ENCODE measurements around the gene FLRT1. TPM values are rescaled to one million over a fixed set of nuclear protein-coding genes. Genes with fewer than 3 reads are reported as not detected.
A peak's percentile ranks its signal among the peaks of the same experiment; 100 is the strongest.
"Not testable (repeated sequence)": the region's sequence is repeated elsewhere in the genome, so short reads cannot be mapped to it uniquely, and the experiment has no call there.

The FLRT1 gene
- total RNA-seq, 1 donor from 2014 or later, result 0.11 TPM

GRCh38 chr11:64045700-64046099 is 10.0 kb downstream of the FLRT1 start:
- TF ChIP-seq EZH2phosphoT487 (IDR thresholded peaks at IDR 0.05), result no peak
- TF ChIP-seq CTCF (IDR thresholded peaks at IDR 0.05), result no peak
- TF ChIP-seq EZH2 (IDR thresholded peaks at IDR 0.05), result no peak
- Histone ChIP-seq H3K4me3 (no peak overlapping the region), H3K36me3 (no peaks in the 10 kb centered on the region), H3K9ac (no peak overlapping the region), H3K27ac (no peak overlapping the region), H3K4me1 (peaks cover 28% of the 10 kb centered on the region), H3K27me3 (peaks cover 14% of the 10 kb centered on the region), H3K79me2 (ENCODE audit: low read depth) (no peaks in the 10 kb centered on the region), H3K9me3 (ENCODE audit: low read depth) (no peaks in the 10 kb centered on the region), H3F3A (ENCODE audit: low read depth) (peaks cover 9% of the 10 kb centered on the region), H4K20me1 (ENCODE audit: low read depth) (peaks cover 22% of the 10 kb centered on the region), H2AFZ (replicated peaks) (no peak overlapping the region), H3K4me2 (no peak overlapping the region)
- Mint-ChIP-seq H3K36me3 (no peaks in the 10 kb centered on the region), H3K27me3 (ENCODE audit: insufficient read depth, low read depth) (peaks cover 9% of the 10 kb centered on the region), H3K4me1 (peaks cover 43% of the 10 kb centered on the region), H3K27ac (no peak overlapping the region), H3K9me3 (no peaks in the 10 kb centered on the region), H3K4me3 (no peak overlapping the region)
- DNase-seq (ENCODE audit: low spot score), result no peak

DNA sequence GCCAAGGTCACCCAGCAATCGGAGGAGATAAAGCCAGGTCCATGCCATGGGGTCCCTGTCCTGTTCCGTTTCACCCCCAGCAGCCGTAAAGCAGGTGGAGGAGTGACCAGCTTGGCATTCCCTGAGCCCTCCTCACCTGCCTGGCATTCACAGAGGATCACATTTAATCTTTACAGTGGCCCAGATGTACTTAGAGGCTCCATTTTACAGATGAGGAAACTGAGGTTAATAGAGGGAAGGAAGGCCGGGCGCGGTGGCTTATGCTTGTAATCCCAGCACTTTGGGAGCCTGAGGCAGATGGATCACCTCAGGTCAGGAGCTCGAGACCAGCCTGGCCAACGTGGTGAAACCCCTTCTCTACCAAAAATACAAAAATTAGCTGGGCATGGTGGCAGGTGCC is 11.6 kb downstream of the FLRT1 start:
- H2AFZ ChIP-seq (replicated peaks); H3F3A ChIP-seq (ENCODE audit: low read depth); H3K27me3 Mint-ChIP-seq (ENCODE audit: insufficient read depth, low read depth); H3K36me3 ChIP-seq; DNase-seq (ENCODE audit: low spot score); H3K4me2 ChIP-seq; H3K27ac ChIP-seq; H3K79me2 ChIP-seq (ENCODE audit: low read depth); H3K9me3 ChIP-seq (ENCODE audit: low read depth); H3K4me3 ChIP-seq; H3K9ac ChIP-seq; H3K27ac Mint-ChIP-seq; H3K9me3 Mint-ChIP-seq; H3K36me3 Mint-ChIP-seq: not testable (repeated sequence)
- Mint-ChIP-seq H3K4me3 (peak overlapping the region; percentile 64), H3K4me1 (peaks cover 35% of the 10 kb centered on the region)
- Histone ChIP-seq H4K20me1 (ENCODE audit: low read depth) (peaks cover 17% of the 10 kb centered on the region), H3K4me1 (peaks cover 12% of the 10 kb centered on the region), H3K27me3 (peaks cover 14% of the 10 kb centered on the region)

GRCh38 chr11:64048042-64048854 is 12.5 kb downstream of the FLRT1 start:
- H3K27me3 Mint-ChIP-seq (ENCODE audit: insufficient read depth, low read depth), result peaks cover 9% of the 10 kb centered on the region
- H3K36me3 ChIP-seq, result no peaks in the 10 kb centered on the region
- H3K79me2 ChIP-seq (ENCODE audit: low read depth), result no peaks in the 10 kb centered on the region
- no peaks in the 10 kb centered on the region for H3K9me3 ChIP-seq (ENCODE audit: low read depth)
- peak; percentile 72 for DNase-seq (ENCODE audit: low spot score)
- peaks cover 35% of the 10 kb centered on the region for H3K4me1 Mint-ChIP-seq
- no peak overlapping the region for H3K4me3 ChIP-seq
- H4K20me1 ChIP-seq (ENCODE audit: low read depth), result peaks cover 16% of the 10 kb centered on the region
- H3K36me3 Mint-ChIP-seq, result no peaks in the 10 kb centered on the region
- H3K27ac Mint-ChIP-seq, result no peak overlapping the region
- H3K9me3 Mint-ChIP-seq, result no peaks in the 10 kb centered on the region
- H2AFZ ChIP-seq (replicated peaks), result no peak overlapping the region
- peaks cover 15% of the 10 kb centered on the region for H3K4me1 ChIP-seq
- peaks cover 11% of the 10 kb centered on the region for H3K27me3 ChIP-seq
- H3K4me2 ChIP-seq, result peak overlapping the region; percentile 55
- H3K27ac ChIP-seq, result peak overlapping the region; percentile 53
- TF ChIP-seq EZH2phosphoT487 (IDR thresholded peaks at IDR 0.05) (no peak), CTCF (IDR thresholded peaks at IDR 0.05) (no peak)
- peak overlapping the region; percentile 3 for H3K9ac ChIP-seq
- no peak overlapping the region for H3K4me3 Mint-ChIP-seq
- peaks cover 12% of the 10 kb centered on the region for H3F3A ChIP-seq (ENCODE audit: low read depth)

- H3K4me1 Mint-ChIP-seq, result peaks cover 43% of the 10 kb centered on the region
- Histone ChIP-seq H3K27ac (no peak overlapping the region), H2AFZ (replicated peaks) (no peak overlapping the region), H3K4me1 (peaks cover 25% of the 10 kb centered on the region), H3K4me2 (no peak overlapping the region), H3K9me3 (ENCODE audit: low read depth) (no peaks in the 10 kb centered on the region), H3F3A (ENCODE audit: low read depth) (peaks cover 14% of the 10 kb centered on the region), H3K79me2 (ENCODE audit: low read depth) (no peaks in the 10 kb centered on the region), H3K27me3 (peaks cover 13% of the 10 kb centered on the region), H3K4me3 (no peak overlapping the region), H3K36me3 (no peaks in the 10 kb centered on the region), H4K20me1 (ENCODE audit: low read depth) (peaks cover 20% of the 10 kb centered on the region), H3K9ac (no peak overlapping the region)
- H3K9me3 Mint-ChIP-seq, result no peaks in the 10 kb centered on the region
- no peak overlapping the region for H3K4me3 Mint-ChIP-seq
- H3K36me3 Mint-ChIP-seq, result no peaks in the 10 kb centered on the region
- peaks cover 5% of the 10 kb centered on the region for H3K27me3 Mint-ChIP-seq (ENCODE audit: insufficient read depth, low read depth)
- no peak overlapping the region for H3K27ac Mint-ChIP-seq
- no peak for DNase-seq (ENCODE audit: low spot score)
- TF ChIP-seq EZH2 (IDR thresholded peaks at IDR 0.05), result no peak
- TF ChIP-seq CTCF (IDR thresholded peaks at IDR 0.05), result no peak
- no peak for TF ChIP-seq EZH2phosphoT487 (IDR thresholded peaks at IDR 0.05)
These were observed 13.8 kb downstream of the FLRT1 start for GRCh38 chr11:64049509-64049908.

All from neural progenitor cell (in vitro differentiated cells).